ENCODE data around the gene ROS1. TPM values are rescaled to one million over a fixed set of nuclear protein-coding genes. Genes with fewer than 3 reads are reported as not detected.

The ROS1 gene
- total RNA-seq, 1 donor from 2014 or later, result not detected

Other genes starting within 250 kb of the ROS1 start
- gene VGLL2, start 160.4 kb downstream of the ROS1 start, total RNA-seq, result 1.2 and 1.7 TPM in 2 replicates
- 36.8 and 44.9 TPM in 2 replicates for gene DCBLD1, start 56.7 kb upstream of the ROS1 start, total RNA-seq
- 45.0 and 48.7 TPM in 2 replicates for gene GOPC, start 176.6 kb upstream of the ROS1 start, total RNA-seq
- 45.7 and 47.3 TPM in 2 replicates for gene NUS1, start 249.5 kb upstream of the ROS1 start, total RNA-seq